Measurements from ENCODE around the gene MPG.
"Not testable (repeated sequence)": the region's sequence is repeated elsewhere in the genome, so short reads cannot be mapped to it uniquely, and the experiment has no call there.

Gene MPG

DNA sequence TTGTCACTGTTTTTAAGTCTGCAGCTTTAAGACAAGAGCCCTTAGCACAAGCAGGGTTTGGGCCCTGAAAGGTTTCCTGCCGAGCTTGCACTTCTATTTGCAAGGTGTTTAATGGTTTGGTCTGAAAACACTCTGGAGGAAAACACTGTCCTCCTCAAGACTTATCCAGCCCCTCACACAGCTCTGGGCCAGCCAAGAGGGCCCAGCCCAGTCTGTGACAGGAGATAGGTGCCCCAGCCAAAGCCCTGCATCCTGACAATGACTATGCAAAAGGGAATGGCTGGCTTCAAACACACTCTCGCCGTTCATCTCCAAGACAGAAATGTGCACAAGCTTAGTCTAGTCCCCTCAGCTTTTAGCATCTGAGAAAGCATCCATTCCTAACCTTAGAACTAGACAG lies 26.9 kb downstream of the MPG start:
- H3K27ac ChIP-seq, result no peak overlapping the region
- DNase-seq (ENCODE audit: low read depth, low spot score), result no peak

DNA sequence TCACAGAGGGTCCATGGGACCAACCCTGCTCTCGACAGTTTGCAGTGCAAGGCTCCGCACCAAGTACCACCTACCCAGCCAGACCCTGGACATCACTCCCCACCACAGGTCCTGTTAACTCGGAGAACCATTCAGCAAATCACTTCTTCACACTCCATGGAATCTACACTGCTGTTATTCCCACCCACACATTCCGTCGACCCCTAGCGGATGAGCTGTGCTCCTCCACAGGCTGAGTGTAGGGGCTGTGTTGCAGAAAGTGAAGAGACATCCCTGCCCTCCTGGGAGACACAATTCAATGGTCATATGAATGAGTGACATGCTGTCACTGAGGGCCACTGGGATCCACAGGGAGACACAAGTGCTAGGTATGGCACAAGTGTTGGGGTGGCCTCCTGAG lies 27.5 kb downstream of the MPG start:
- no peak overlapping the region for H3K27ac ChIP-seq
- DNase-seq (ENCODE audit: low read depth, low spot score), result no peak

DNA sequence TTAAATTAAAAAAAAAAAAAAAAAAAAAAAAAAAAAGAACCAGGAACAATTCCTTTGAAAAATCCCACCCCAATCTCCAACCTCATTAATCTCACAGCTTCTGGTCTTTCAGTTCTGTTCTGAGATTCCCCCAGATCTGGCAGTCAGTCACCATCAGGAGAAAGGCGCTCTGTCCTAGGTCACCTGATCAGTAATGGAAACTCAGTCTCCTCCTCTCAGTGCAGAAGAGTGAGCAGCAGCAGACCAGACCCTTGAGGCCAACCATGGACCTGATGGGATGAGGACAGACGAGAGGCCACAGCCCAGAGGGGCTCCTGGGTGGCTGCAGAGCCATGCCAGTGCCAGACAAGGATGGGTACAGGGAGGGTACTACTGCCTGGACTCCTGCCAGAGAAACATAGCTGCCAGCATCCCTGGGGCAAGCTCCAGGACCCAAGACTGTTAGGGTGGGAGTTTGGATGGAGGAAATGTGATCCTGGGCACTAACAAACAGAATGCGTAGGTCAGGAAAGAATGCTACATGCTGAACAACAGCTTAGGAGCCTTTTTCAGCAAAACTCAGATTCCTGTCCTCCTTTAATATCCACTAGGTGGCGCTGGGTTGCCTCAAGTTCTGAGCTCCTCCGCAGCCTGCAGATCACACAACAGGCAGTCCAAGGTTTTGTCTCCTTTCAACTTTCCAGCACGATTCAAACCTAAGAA lies 28.7 kb downstream of the MPG start:
- DNase-seq (ENCODE audit: low read depth, low spot score), result no peak
- no peak overlapping the region for H3K27ac ChIP-seq

DNA sequence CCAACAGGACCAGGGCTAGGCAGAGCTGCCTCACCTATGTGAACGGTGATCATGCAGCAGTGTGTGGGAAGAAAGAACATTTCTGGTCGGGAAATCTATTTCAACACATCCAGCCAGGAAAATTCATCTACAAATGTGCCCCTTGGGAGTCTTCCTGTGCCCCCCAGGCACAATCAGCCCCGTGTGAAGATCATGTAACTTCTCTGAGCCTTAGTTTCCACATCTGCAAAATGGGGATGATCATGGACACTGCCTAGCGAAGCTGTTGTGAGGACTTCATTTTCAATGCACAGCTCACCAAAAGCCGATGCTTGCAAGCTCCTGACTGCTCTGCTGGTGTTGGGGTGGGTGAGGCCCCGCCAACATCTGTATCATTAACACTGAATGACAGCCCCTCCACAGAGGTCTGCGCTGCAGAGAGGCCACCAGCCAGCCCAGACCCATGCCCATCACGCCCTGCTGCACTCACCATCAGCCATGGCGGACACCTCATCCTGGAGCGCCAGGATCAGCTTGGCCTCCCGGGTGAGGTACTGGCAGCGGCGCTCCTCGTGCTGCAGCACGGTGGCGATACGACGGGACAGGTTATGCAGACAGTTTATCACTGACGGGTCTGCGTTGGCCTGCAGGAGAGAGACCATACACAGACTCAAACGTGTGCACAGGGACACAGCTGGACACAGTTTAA lies 34.3 kb downstream of the MPG start:
- H3K27ac ChIP-seq, result no peak overlapping the region
- no peak for DNase-seq (ENCODE audit: low read depth, low spot score)

DNA sequence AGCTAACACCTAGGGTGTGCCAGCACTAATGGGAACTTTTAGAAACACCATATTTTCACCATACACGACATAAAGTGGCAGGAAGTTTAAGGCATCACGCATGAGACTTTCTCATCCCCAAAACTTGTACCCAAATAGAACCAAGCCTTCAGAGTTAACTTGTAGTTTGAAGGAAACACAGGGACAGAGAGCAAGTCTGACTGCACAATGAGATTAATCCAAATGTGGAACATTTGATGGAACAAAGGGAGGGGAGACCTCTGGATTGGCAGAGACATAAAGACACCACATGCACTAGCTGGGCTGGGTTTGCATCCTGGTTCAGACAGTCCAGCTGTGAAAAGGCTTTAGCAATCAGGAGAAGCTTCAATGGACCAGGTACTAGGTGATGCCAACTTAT lies 36.3 kb downstream of the MPG start:
- H3K27ac ChIP-seq, result no peak overlapping the region
- no peak for DNase-seq (ENCODE audit: low read depth, low spot score)

DNA sequence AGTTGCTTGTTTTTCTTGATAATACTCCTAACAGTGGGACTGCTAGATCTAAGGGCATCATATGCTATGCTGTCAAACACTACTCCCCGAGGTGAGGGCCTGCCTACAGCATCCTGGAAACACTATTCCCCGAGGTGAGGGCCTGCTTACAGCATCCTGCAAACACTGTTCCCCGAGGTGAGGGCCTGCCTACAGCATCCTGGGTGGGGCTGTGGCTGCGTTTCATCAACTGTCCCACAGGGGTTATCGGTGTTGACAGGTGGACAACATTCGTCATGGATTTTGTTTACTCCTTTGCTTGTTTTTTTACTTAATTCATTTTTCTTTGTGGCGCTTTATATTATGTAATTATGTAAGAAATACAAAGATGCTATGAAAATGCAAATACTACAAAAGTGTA lies 38.0 kb downstream of the MPG start:
- DNase-seq (ENCODE audit: low read depth, low spot score), result no peak
- H3K27ac ChIP-seq, result no peak overlapping the region

DNA sequence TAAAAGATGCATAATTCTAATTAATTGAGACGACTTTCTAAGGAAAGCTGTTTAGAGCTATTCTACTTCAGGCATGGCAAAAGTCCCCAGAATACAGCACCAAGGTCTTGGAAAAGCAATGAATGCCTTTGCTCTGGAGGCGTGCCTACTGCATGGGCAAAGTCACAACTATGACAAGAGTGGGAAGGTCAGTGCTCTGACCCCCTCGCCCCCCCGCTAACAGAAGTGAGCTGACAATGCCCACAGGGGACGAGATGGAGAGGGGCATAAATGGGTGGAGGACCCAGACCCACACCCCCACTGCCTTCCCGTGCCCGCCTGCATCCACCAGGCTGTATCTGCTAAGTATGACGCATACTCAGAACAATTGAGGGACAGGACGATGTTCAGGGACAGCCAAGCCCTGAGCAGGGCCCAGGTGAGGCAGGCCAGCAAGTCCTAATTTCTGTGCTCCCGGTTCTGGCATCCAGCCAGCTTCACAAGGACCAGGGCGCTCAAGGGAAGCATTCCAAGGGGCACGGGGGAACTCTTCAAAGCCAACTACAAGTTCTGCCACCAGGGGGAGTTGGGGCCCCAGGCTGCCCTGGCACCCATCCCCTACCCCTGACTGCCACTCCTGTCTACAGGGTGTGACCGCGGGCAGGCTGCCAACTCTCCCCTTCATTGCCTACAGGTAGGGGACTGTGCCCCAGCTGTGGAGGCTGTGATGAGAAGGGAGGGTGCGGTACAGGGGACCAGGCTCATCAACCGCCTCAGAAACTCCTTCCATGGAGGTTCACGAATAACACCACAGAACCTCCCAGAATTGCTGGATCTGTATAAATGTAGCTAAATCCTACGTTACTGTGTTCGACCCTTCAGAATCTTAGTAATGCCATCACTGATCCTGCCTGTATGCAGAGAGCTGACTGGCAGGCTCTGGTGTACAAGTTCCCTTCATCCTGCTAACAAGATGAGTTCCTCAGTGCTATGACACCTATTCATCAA lies 39.6 kb downstream of the MPG start:
- no peak for DNase-seq (ENCODE audit: low read depth, low spot score)
- H3K27ac ChIP-seq, result no peak overlapping the region

DNA sequence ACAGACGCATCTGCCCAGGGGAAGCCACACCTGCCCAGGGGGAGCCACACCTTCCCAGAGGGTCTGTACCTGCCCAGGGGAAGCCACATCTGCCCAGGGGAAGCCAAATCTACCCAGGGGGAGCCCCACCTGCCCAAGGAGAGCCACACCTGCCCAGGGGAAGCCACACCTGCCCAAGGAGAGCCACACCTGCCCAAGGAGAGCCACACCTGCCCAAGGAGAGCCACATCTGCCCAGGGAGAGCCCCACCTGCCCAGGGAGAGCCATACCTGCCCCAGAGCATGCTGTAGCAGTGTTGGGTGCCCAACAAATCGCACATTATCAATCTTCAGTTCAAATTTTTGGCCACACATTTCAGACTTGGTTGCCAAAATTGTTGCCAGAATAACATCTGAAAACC lies 40.8 kb downstream of the MPG start:
- DNase-seq (ENCODE audit: low read depth, low spot score), result no peak
- H3K27ac ChIP-seq, result no peak overlapping the region

DNA sequence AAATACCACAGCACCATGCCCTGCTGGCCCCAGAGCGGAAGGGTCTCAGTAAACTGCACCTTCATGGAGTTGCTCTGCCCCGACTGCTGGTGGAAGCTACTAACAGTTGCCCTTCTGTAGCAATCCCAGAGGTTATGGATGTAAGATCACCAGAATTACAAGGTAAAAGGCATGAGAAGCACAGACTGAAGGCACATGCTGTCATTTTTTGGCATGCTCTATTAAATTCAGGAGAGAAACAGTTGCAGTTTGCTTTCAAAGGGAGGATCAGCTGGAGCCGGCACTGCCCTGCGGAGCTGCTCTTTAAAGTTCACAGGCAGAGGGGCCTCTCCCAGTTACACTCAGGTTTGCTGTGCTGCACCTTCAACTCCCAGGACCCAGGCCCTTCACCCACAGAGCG lies 41.3 kb downstream of the MPG start:
- H3K27ac ChIP-seq, result no peak overlapping the region
- DNase-seq (ENCODE audit: low read depth, low spot score), result no peak

DNA sequence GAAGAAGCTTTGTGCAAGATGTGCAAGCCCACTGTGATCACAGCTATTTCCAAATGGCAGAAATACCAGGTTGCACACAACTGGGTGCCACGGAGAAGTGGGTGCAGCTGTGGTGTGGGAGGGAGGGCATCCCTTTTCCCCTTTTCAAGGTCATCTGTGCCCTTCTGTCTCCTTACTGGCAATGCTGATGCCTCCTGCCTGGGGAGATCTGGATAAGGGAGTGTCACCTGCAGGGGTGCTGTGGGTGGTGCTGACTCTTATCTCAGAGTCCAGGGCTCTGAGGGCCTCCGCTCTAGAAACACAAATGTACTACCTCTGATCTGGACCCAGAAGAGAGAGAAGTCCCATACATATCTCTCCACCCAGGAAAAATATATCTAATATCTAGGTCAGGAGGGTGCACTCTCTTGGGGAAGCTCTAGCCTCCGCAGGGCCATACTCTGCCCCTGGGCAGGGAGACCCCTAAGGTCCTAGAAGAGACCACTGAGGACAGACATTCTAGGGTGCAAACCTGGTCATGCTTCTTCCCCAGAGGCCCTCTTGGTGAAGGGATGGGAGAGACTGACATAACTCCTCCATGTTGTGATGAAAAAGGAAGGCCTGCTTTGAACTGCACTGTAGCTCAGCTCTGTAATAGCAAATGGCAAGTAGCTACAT lies 41.9 kb downstream of the MPG start:
- H3K27ac ChIP-seq, result no peak overlapping the region

DNA sequence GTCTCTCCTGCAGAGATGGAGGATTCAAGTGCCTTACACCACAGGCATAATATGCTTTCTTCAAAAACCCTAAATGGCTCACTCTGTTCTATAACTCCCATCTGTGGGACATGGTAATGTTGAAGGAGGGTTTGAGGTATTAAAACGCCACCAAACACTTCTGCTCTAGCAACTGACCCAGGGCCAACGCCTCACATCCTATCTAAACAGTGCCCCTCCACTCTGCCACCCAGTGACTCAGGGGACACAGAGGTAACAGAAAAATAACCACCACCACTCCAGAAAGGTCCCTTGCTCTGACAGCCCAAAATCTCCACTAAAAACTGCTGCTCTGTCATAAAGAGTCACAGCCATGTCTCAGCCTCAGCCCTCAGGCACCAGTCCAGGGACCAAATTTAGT lies 42.7 kb downstream of the MPG start:
- no peak overlapping the region for H3K27ac ChIP-seq
- DNase-seq (ENCODE audit: low read depth, low spot score), result no peak

More for the DNA sequence above, 41.9 kb downstream of the MPG start:
- no peak for DNase-seq (ENCODE audit: low read depth, low spot score)

DNA sequence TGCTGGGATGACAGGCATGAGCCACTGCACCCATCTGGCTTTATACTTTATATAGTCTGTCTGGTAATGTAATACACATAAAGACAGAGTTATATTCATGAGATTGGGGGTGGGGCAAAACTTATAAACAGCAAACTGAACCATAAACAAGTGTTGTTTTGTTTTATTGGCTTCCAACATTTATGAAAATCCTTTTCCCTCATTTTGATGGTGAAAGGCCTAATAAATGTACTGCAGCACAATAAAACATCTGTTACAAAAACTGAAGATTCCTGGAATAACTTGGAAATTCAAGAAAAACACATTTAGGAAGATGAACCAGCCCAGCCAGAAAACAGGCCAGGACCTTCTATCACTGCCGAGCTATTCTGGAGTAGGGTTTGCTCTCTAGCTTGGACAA lies 44.3 kb downstream of the MPG start:
- no peak overlapping the region for H3K27ac ChIP-seq
- DNase-seq (ENCODE audit: low read depth, low spot score), result no peak

DNA sequence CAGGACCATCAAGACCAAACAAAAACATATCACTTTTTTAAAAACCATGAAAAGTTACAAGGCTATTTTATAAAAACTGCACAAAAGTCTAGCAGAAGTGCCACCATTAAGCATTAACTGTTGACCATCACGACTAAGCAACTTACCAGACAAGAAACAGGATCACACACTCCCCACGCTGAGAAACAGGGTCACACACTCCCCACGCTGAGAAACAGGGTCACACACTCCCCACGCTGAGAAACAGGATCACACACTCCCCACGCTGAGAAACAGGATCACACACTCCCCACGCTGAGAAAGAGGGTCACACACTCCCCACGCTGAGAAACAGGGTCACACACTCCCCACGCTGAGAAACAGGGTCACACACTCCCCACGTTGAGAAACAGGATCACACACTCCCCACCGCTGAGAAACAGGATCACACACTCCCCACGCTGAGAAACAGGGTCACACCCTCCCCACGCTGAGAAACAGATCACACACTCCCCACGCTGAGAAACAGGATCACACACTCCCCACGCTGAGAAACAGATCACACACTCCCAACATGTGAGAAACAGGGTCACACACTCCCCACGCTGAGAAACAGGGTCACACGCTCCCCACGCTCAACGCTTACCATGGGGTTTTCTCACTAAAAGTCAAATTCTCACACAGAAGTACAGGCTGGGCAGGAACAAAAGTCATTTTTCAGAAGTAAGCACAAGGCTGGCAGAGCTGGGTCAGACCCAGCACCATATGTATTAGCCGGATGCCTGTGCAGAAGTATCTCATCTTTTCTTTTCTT lies 45.7 kb downstream of the MPG start:
- not testable (repeated sequence) for H3K27ac ChIP-seq; DNase-seq (ENCODE audit: low read depth, low spot score)

DNA sequence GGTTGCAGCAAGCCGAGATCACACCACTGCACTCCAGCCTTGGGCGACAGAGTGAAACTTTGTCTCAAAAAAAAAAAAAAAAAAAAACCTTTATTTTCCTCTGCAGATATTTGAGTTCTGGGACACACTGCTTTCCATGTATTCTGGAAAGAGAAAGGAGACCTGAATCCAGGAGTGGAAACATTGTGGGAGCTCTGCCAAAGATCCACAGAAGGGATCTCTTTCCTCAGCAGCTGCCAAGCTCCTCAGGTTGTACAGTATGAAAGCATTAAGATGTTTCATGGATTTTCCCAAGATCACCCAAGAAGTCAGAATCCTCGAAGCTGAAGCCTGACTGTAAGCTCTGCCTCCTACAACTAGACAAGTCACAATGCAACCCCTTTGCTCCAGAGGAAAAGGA lies 47.0 kb downstream of the MPG start:
- DNase-seq (ENCODE audit: low read depth, low spot score), result no peak
- no peak overlapping the region for H3K27ac ChIP-seq

DNA sequence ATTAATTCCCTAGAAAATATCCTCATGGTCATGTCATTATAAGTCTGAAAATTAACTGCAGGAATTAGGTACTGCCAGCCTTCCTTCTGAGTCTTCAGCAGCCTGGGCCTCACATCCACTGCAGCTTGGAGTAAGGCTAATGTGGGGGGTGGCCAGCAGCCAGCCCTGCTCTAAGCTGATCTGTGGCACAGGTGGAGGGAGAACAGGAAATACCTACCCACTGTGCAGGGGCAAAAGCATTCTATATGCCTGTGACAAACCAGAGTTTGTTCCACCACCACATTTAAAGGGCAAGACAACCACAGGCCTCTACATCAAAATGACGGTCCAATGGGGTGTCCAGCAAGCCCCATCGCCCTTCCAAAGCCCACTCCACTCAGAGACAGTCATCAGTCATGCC lies 51.0 kb downstream of the MPG start:
- no peak overlapping the region for H3K27ac ChIP-seq
- no peak for DNase-seq (ENCODE audit: low read depth, low spot score)

DNA sequence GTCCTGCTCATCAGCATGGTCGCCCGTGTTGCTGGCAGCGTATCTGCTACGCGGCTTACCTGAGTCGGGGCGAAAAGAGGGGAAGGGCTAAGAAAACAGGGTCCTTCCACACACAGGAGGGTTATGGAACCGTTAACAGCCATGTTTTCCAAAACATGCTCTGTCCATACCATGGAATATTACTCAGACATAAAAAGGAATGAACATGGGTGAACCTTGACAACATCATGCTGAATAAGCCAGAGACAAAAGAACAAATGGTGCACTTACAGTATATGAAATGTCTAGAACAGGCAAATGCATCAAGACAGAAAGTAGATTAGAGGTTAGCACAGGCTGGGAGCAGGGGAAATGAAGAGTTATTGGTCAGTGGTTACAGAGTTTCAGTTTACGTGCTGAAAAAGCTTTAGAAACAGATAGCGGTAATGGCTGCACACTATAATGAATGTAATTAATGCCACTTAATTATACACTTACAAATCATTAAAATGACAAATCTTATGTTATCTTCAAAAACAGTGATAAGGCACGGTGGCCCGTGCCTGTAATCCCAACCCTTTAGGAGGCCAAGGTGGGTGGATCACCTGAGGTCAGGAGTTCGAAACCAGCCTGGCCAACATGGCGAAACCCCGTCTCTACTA lies 52.6 kb downstream of the MPG start:
- H3K27ac ChIP-seq, result no peak overlapping the region
- no peak for DNase-seq (ENCODE audit: low read depth, low spot score)

DNA sequence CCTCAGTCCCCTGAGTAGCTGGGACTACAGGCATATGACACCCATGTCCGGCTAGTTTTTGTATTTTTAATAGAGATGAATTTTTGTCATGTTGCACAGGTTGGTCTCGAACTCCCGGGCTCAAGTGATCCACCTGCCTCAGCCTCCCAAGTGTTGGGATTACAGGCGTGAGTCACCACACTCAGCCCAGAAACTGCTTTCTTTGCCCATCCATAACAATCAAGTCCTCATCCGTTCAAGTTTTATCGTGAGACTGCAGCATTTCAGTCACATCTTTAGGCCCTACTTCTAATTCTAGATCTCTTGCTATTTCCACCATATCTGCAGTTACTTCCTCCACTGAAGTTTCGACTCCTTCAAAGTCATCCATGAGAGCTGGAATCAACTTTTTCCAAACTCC lies 54.1 kb downstream of the MPG start:
- no peak for DNase-seq (ENCODE audit: low read depth, low spot score)

DNA sequence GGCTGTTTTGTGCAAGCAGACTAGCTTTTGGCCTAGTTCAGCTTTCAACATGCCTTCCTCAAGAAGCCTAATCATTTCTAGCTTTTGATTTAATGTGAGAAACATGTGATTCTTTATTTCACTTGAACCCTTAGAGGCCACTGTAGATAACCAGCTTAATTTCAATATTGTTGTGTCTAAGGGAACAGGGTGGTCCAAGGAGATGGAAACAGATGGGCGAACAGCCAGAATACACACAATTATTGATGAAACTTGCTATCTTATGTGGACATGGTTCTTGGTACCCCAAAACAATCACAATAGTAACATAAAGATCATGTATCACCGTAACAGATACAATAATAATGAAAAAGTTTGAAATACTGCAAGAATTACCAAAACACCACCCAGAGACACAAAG lies 55.7 kb downstream of the MPG start:
- H3K27ac ChIP-seq, result no peak overlapping the region
- DNase-seq (ENCODE audit: low read depth, low spot score), result no peak

More for the DNA sequence above, 54.1 kb downstream of the MPG start:
- H3K27ac ChIP-seq, result no peak overlapping the region
